ENCODE results near the gene RAB35. TPM values are rescaled to one million over a fixed set of nuclear protein-coding genes. Genes with fewer than 3 reads are reported as not detected.

RAB35 gene
- total RNA-seq, 1 experiment from 2014 or later = 57.1 TPM

GRCh38 chr12:120121343-120121742 is 4.8 kb upstream of the RAB35 start:
- no peak for ATAC-seq
- RAD21 ChIA-PET (ENCODE audit: low non-redundant PET in 1 of 2, low total read pairs in 2 of 2, uncharacterized antibody in 2 of 2, unreplicated experiment in 2 of 2) = no interaction called here
- no peaks in the 10 kb centered on the region for H3K9me2 ChIP-seq (ENCODE audit: insufficient read depth)
- H3K9ac ChIP-seq (ENCODE audit: low read length) = no peak overlapping the region
- no peak overlapping the region for H3K4me2 ChIP-seq (ENCODE audit: low read length)
- no peak overlapping the region for H2AFZ ChIP-seq (ENCODE audit: low read depth, low read length, poor library complexity, severe bottlenecking)
- H3K9me3 ChIP-seq (ENCODE audit: control insufficient read depth in 1 of 2, insufficient read depth in 1 of 2, low read depth in 1 of 2, low read length in 2 of 2) = no peaks in the 10 kb centered on the region
- H4K20me1 ChIP-seq (ENCODE audit: insufficient read depth) = no peaks in the 10 kb centered on the region; the same call in 1 of the 2 replicates
- peaks cover 11 to 14% of the 10 kb centered on the region in 2 experiments for H3K4me1 ChIP-seq (ENCODE audit: control insufficient read depth in 1 of 2, insufficient read depth in 2 of 2, low read length in 2 of 2)
- TF ChIP-seq SRF (IDR thresholded peaks at IDR 0.05; ENCODE audit: low read depth) (no peak), EZH2 (IDR thresholded peaks at IDR 0.05) (no peak), EGR1 (IDR thresholded peaks at IDR 0.05; ENCODE audit: low read depth) (no peak), RAD21 (IDR thresholded peaks at IDR 0.05; ENCODE audit: low read depth) (no peak), SIN3A (IDR thresholded peaks at IDR 0.05; ENCODE audit: low read depth) (no peak), ATF3 (IDR thresholded peaks at IDR 0.05) (no peak), REST (IDR thresholded peaks at IDR 0.05; ENCODE audit: low read depth) (no peak), YY1 (IDR thresholded peaks at IDR 0.05; ENCODE audit: extremely low read depth, insufficient replicate concordance, low read depth, low read length) (no peak), ELF1 (IDR thresholded peaks at IDR 0.05; ENCODE audit: borderline replicate concordance, low read depth) (no peak), SP1 (IDR thresholded peaks at IDR 0.05; ENCODE audit: low read depth) (no peak), CBX3 (IDR thresholded peaks at IDR 0.05; ENCODE audit: low read depth) (no peak), CTCF (IDR thresholded peaks at IDR 0.05 in 2 of 3, conservative IDR thresholded peaks at IDR 0.05 in 1 of 3; ENCODE audit: borderline replicate concordance in 1 of 3, insufficient read depth in 1 of 3, low read depth in 2 of 3, low read length in 2 of 3) (no peak), FOSL1 (IDR thresholded peaks at IDR 0.05; ENCODE audit: low read depth) (no peak), CEBPB (IDR thresholded peaks at IDR 0.05; ENCODE audit: low read depth) (no peak)
- peaks cover 0 to 4% of the 10 kb centered on the region in 2 experiments; a peak in 1 of 4 replicates for H3K36me3 ChIP-seq (ENCODE audit: control insufficient read depth in 1 of 2, insufficient read depth in 2 of 2, low read length in 2 of 2)
- no peak for DNase-seq (ENCODE audit: low read depth, low spot score)
- peaks cover 17% of the 10 kb centered on the region for H3K79me2 ChIP-seq (ENCODE audit: insufficient read depth, low read length)
- intact Hi-C loops (cut with micrococcal nuclease) = no loop called here
- CTCF ChIA-PET = no interaction called here
- no peak overlapping the region for H3K27ac ChIP-seq (ENCODE audit: low read depth, low read length)
- no peak overlapping the region for H3K4me3 ChIP-seq (replicated peaks in 1 of 2; ENCODE audit: low read depth in 1 of 2, low read length in 2 of 2)
- POLR2A ChIA-PET = interaction anchor here (1.3 kb wide), 1 partner anchor 170 kb away, joined by 5 read pairs; the partner anchor contains the start of gene RNU4-2
- no TSS peak for BruUV-seq (replicated peaks)
- H3K27me3 ChIP-seq (ENCODE audit: insufficient read depth, low read length) = no peaks in the 10 kb centered on the region
